B cell (primary cell): Measurements from ENCODE around the gene RAE1. TPM values are rescaled to one million over a fixed set of nuclear protein-coding genes. Genes with fewer than 3 reads are reported as not detected.

Source experiments
- ATAC-seq: fragments of 200-7000 bp; cut with Tn5 transposase; one replicate; pipeline ENCODE4 v1.10.0; 2021; ENCODE audit warnings: low read depth, mild to moderate bottlenecking, moderate number of reproducible peaks, moderate library complexity
- CTCF ChIA-PET: fragments of 350-600 bp; sonication (Branson Sonifier 250); formaldehyde crosslinking; loops from one replicate; lab custom pipeline; 2021; ENCODE audit warnings: antibody characterized with exemption, inconsistent platforms; lab: Charles Lee
- POLR2A ChIA-PET: fragments of 350-600 bp; sonication (Branson Sonifier 250); formaldehyde crosslinking; loops from one replicate; lab custom pipeline; 2021; ENCODE audit warnings: antibody characterized with exemption; lab: Charles Lee
- DNase-seq: peaks from one replicate; pipeline ENCODE4 v3.0.0; 2013
- H2AFZ ChIP-seq: 2 replicates; pipeline ENCODE4 v1.6.1; 2012; ENCODE audit warnings: mild to moderate bottlenecking, low read depth, low read length; ENCODE audit not compliant: insufficient read depth, poor library complexity, severe bottlenecking
- H3K27ac ChIP-seq, 2 donors: 1 replicate in 1 of 2; 2 replicates in 1 of 2; pipeline ENCODE4 v1.5.1; 2012 to 2013; ENCODE audit warnings: low read length in 2 of 2, mild to moderate bottlenecking in 2 of 2, moderate library complexity in 1 of 2
- H3K27me3 ChIP-seq, 4 experiments: fragments of 200-600 bp in 1 of 4; sonication (generic) in 1 of 4; replicated peaks in 1 of 4; 1 replicate in 2 of 4; 2 replicates in 2 of 4; pipeline versions ENCODE4 v1.6.1 to v1.7.0; 2013 to 2016; ENCODE audit warnings: low read length in 3 of 4, mild to moderate bottlenecking in 2 of 4, mixed read lengths in 1 of 4, moderate library complexity in 1 of 4; ENCODE audit not compliant: insufficient read depth in 4 of 4, control insufficient read depth in 3 of 4; ENCODE audit errors: control extremely low read depth in 1 of 4
- H3K36me3 ChIP-seq, 2 experiments: replicated peaks in 1 of 2; 1 replicate in 1 of 2; 2 replicates in 1 of 2; pipeline versions ENCODE4 v1.6.1 to v1.7.1; 2013; ENCODE audit warnings: low read length in 1 of 2; ENCODE audit not compliant: insufficient read depth in 2 of 2, control insufficient read depth in 1 of 2; ENCODE audit errors: control extremely low read depth in 1 of 2, extremely low read depth in 1 of 2
- H3K4me1 ChIP-seq, 2 donors: fragments of 200-600 bp in 1 of 2; sonication (generic) in 1 of 2; 1 replicate in 1 of 2; 2 replicates in 1 of 2; pipeline versions ENCODE4 v1.5.1 to v1.6.1; 2013 to 2017; ENCODE audit warnings: low read length in 2 of 2; ENCODE audit not compliant: control insufficient read depth in 2 of 2, insufficient read depth in 2 of 2
- H3K4me2 ChIP-seq: replicated peaks from 2 replicates; pipeline ENCODE3; 2012; ENCODE audit warnings: mild to moderate bottlenecking, low read depth, low read length; ENCODE audit not compliant: poor library complexity, severe bottlenecking
- H3K4me3 ChIP-seq, 5 experiments: fragments of 200-600 bp in 1 of 5; sonication (generic) in 1 of 5; 1 replicate in 3 of 5; 2 replicates in 2 of 5; pipeline versions ENCODE4 v1.5.1 to v1.7.0; 2011 to 2016; ENCODE audit warnings: low read length in 4 of 5, mild to moderate bottlenecking in 4 of 5, low read depth in 2 of 5, control low read depth in 1 of 5, moderate library complexity in 1 of 5; ENCODE audit not compliant: insufficient read depth in 1 of 5; ENCODE audit errors: control extremely low read depth in 1 of 5, extremely low read depth in 1 of 5
- H3K79me2 ChIP-seq: fragments of 200-600 bp; sonication (generic); one replicate; pipeline ENCODE4 v1.6.0; 2016; ENCODE audit warnings: low read length; ENCODE audit not compliant: control insufficient read depth, insufficient read depth
- H3K9ac ChIP-seq: fragments of 200-600 bp; sonication (generic); 2 replicates; pipeline ENCODE4 v1.6.1; 2017; ENCODE audit warnings: mild to moderate bottlenecking, low read length, moderate library complexity
- H3K9me3 ChIP-seq, 3 donors: one replicate each; pipeline versions ENCODE4 v1.6.1 to v1.7.1; 2013; ENCODE audit warnings: low read length in 2 of 3; ENCODE audit not compliant: control insufficient read depth in 2 of 3, insufficient read depth in 1 of 3; ENCODE audit errors: control extremely low read depth in 1 of 3
- H4K20me1 ChIP-seq: 2 replicates; pipeline ENCODE4 v1.6.0; 2012; ENCODE audit warnings: mild to moderate bottlenecking, low read length; ENCODE audit not compliant: insufficient read depth, control insufficient read depth, poor library complexity, severe bottlenecking
- H3K27ac Mint-ChIP-seq: one replicate; pipeline ENCODE4 v1.8.0; 2021; ENCODE audit warnings: mixed read lengths
- H3K27me3 Mint-ChIP-seq: one replicate; pipeline ENCODE4 v1.8.0; 2021; ENCODE audit warnings: mixed read lengths
- H3K4me1 Mint-ChIP-seq: one replicate; pipeline ENCODE4 v1.8.0; 2021; ENCODE audit warnings: mixed read lengths
- H3K4me3 Mint-ChIP-seq: one replicate; pipeline ENCODE4 v1.8.0; 2021; ENCODE audit warnings: mixed read lengths
- H3K9me3 Mint-ChIP-seq: one replicate; pipeline ENCODE4 v1.8.0; 2022; ENCODE audit warnings: mixed read lengths; ENCODE audit not compliant: insufficient read depth
- EZH2 ChIP-seq: IDR thresholded peaks from 2 replicates; pipeline ENCODE4 v1.6.1; 2012; ENCODE audit warnings: borderline replicate concordance, low read depth, mild to moderate bottlenecking, moderate library complexity, low read length; ENCODE audit not compliant: insufficient read depth, poor library complexity, severe bottlenecking
- WGBS: methylation state at CpG from one replicate; pipeline ENCODE4 v1.1.5; 2013; ENCODE audit warnings: missing lambda C conversion rate; ENCODE audit not compliant: insufficient coverage; 5-methylcytosine and 5-hydroxymethylcytosine counted together
- intact Hi-C: fragments of 100-400 bp; cut with micrococcal nuclease; formaldehyde crosslinking; loops from one replicate; pipeline ENCODE4 v1.10.0; 2022
- polyA plus RNA-seq: library from polyadenylated mRNA; depleted of rRNA; stranded (reverse); fragments of >200 nt; gene quantifications from 2 replicates; pipeline ENCODE4 v1.2.3, GENCODE V29; 2012
- total RNA-seq, 2 donors: library from RNA; stranded (reverse); fragments of 120-200 nt in 1 of 2; gene quantifications; 1 replicate in 1 of 2; 2 replicates in 1 of 2; pipeline versions ENCODE4 v1.2.3 to v1.2.4, GENCODE V29; 2013 to 2022
- TF ChIP-seq, protein P1 (sequence below): fragments of 200-600 bp; IDR thresholded peaks from one replicate; pipeline ENCODE4 v1.8.0; 2022; ENCODE audit warnings: antibody characterized with exemption, mild to moderate bottlenecking

The RAE1 gene
- total and polyA plus RNA-seq, 2 donors (not counting 1 experiment from before 2014, with no cell fraction given) = 32.6 to 33.3 TPM

GRCh38 chr20:57315976-57316480, 35.0 kb upstream of the RAE1 start:
- H3K36me3 ChIP-seq = no peaks in the 10 kb centered on the region
- no peak overlapping the region for H3K27ac Mint-ChIP-seq
- no peaks in the 10 kb centered on the region for H3K4me1 Mint-ChIP-seq
- no peak overlapping the region for H3K9ac ChIP-seq
- intact Hi-C loops = no loop called here
- H2AFZ ChIP-seq = no peak overlapping the region
- CTCF ChIA-PET = no interaction called here
- H3K79me2 ChIP-seq = no peaks in the 10 kb centered on the region
- ATAC-seq = no peak
- H3K4me2 ChIP-seq = no peak overlapping the region
- WGBS = 67% methylated on average over 3 of the region's 8 CpGs
- no peaks in the 10 kb centered on the region for H4K20me1 ChIP-seq
- H3K27me3 ChIP-seq = peaks cover 0 to 6% (median 1%) of the 10 kb centered on the region in 4 experiments
- no peak for DNase-seq
- TF ChIP-seq, protein P1, sequence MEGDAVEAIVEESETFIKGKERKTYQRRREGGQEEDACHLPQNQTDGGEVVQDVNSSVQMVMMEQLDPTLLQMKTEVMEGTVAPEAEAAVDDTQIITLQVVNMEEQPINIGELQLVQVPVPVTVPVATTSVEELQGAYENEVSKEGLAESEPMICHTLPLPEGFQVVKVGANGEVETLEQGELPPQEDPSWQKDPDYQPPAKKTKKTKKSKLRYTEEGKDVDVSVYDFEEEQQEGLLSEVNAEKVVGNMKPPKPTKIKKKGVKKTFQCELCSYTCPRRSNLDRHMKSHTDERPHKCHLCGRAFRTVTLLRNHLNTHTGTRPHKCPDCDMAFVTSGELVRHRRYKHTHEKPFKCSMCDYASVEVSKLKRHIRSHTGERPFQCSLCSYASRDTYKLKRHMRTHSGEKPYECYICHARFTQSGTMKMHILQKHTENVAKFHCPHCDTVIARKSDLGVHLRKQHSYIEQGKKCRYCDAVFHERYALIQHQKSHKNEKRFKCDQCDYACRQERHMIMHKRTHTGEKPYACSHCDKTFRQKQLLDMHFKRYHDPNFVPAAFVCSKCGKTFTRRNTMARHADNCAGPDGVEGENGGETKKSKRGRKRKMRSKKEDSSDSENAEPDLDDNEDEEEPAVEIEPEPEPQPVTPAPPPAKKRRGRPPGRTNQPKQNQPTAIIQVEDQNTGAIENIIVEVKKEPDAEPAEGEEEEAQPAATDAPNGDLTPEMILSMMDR = no peak
- TF ChIP-seq EZH2 = no peak
- no peak overlapping the region for H3K4me3 Mint-ChIP-seq
- no peak overlapping the region for H3K4me3 ChIP-seq
- no peaks in the 10 kb centered on the region for H3K9me3 Mint-ChIP-seq
- H3K9me3 ChIP-seq = no peaks in the 10 kb centered on the region
- peaks cover 31% of the 10 kb centered on the region for H3K27me3 Mint-ChIP-seq
- no peak overlapping the region for H3K27ac ChIP-seq
- POLR2A ChIA-PET = no interaction called here
- H3K4me1 ChIP-seq = no peaks in the 10 kb centered on the region

DNA sequence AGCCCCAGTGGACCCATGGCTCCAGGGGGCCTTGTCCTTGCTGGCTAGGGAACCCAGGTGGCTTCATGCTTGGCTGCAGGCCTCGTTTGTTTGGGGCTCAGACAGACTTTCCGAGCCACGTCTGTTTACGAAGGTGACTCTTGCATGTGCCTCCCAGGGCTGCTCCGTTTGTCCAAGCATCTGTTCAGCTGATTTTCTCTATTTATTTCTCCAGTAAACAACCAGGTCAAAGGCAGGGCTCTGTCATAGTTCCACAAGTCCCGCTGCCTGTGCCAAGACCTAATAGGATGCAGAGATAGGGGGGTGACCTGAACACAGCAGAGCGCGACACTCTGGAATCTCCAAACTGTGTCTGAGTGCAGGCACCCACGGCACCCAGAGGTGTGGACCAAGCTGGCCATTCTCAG, 34.3 kb upstream of the RAE1 start:
- WGBS = 68% methylated on average over 9 of the region's 9 CpGs
- intact Hi-C loops = no loop called here
- Histone ChIP-seq H2AFZ (no peak overlapping the region), H3K27ac (no peak overlapping the region), H3K9ac (no peak overlapping the region), H3K4me3 (no peak overlapping the region), H3K4me2 (no peak overlapping the region), H3K79me2 (no peaks in the 10 kb centered on the region), H4K20me1 (no peaks in the 10 kb centered on the region), H3K36me3 (no peaks in the 10 kb centered on the region), H3K9me3 (no peaks in the 10 kb centered on the region), H3K27me3 (peaks cover 0 to 8% (median 2%) of the 10 kb centered on the region in 4 experiments), H3K4me1 (no peaks in the 10 kb centered on the region)
- TF ChIP-seq EZH2 = no peak
- TF ChIP-seq, protein P1 = no peak
- Mint-ChIP-seq H3K4me3 (no peak overlapping the region), H3K27ac (no peak overlapping the region), H3K4me1 (no peaks in the 10 kb centered on the region), H3K9me3 (no peaks in the 10 kb centered on the region), H3K27me3 (peaks cover 39% of the 10 kb centered on the region)
- DNase-seq (no peak), ATAC-seq (no peak)
- ChIA-PET POLR2A (no interaction called here), CTCF (no interaction called here)
